HTERT RPE-1 (cell line): ENCODE measurements around the gene LUC7L.
"Not testable (repeated sequence)": the region's sequence is repeated elsewhere in the genome, so short reads cannot be mapped to it uniquely, and the experiment has no call there.

ENCODE experiments used
- in situ Hi-C: fragments of 300-500 bp; cut with MboI; formaldehyde crosslinking; loops from 4 replicates; pipeline ENCODE4 v1.14.3; 2020; ENCODE audit warnings: low sequenced_read_pairs

LUC7L gene

DNA sequence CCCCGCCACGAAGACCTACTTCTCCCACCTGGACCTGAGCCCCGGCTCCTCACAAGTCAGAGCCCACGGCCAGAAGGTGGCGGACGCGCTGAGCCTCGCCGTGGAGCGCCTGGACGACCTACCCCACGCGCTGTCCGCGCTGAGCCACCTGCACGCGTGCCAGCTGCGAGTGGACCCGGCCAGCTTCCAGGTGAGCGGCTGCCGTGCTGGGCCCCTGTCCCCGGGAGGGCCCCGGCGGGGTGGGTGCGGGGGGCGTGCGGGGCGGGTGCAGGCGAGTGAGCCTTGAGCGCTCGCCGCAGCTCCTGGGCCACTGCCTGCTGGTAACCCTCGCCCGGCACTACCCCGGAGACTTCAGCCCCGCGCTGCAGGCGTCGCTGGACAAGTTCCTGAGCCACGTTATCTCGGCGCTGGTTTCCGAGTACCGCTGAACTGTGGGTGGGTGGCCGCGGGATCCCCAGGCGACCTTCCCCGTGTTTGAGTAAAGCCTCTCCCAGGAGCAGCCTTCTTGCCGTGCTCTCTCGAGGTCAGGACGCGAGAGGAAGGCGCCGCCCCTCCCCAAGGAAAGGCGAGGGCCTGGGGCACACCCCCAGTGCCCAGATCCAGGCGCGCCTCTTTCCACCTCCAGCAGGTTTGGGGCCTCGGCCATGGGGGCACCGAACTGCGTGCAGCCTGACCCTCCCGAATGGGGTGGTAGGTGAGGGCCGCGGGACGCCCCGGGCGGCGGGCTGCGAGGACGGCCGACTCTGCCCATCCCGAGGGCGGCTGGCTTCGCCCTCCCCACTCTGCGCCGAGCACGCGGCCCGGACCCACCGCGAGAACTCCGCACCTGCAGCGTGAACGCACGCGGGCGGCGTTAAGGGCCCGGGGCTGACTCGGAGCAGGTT is 48.3 kb downstream of the LUC7L start:
- in situ Hi-C loops: no loop called here

- in situ Hi-C loops: no loop called here
Observed at GRCh38 chr16:180101-180675, 49.1 kb downstream of the LUC7L start, which contains the start of gene HBQ1. Gene HBQ1 (plus strand): TSS chr16:180459. CDS start chr16:180487, 28 bp downstream.

- in situ Hi-C loops: no loop called here
Observed at GRCh38 chr16:179211-180092, 49.8 kb downstream of the LUC7L start.

DNA sequence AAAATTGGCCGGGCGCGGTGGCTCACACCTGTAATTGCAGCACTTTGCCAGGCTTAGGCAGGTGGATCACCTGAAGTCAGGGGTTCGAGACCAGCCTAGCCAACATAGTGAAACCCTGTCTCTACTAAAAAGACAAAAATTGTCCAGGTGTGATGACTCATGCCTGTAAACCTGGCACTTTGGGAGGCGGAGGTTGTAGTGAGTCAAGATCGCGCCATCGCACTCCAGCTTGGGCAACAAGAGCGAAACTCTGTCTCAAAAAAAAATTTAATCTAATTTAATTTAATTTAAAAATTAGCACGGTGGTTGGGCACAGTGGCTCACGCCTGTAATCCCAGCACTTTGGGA is 50.6 kb downstream of the LUC7L start:
- in situ Hi-C loops: no loop called here

DNA sequence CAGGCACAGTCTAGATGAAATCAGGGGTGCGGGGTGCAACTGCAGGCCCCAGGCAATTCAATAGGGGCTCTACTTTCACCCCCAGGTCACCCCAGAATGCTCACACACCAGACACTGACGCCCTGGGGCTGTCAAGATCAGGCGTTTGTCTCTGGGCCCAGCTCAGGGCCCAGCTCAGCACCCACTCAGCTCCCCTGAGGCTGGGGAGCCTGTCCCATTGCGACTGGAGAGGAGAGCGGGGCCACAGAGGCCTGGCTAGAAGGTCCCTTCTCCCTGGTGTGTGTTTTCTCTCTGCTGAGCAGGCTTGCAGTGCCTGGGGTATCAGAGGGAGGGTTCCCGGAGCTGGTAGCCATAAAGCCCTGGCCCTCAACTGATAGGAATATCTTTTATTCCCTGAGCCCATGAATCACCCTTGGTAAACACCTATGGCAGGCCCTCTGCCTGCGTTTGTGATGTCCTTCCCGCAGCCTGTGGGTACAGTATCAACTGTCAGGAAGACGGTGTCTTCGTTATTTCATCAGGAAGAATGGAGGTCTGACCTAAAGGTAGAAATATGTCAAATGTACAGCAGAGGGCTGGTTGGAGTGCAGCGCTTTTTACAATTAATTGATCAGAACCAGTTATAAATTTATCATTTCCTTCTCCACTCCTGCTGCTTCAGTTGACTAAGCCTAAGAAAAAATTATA is 51.1 kb downstream of the LUC7L start:
- in situ Hi-C loops: no loop called here

- in situ Hi-C loops: no loop called here
Observed at GRCh38 chr16:177394-177822, 51.8 kb downstream of the LUC7L start.

GRCh38 chr16:176477-177382 is 52.5 kb downstream of the LUC7L start, which contains the start of gene HBA1:
Gene HBA1 (plus strand): TSS chr16:176680. CDS start chr16:176717, 37 bp downstream.
- in situ Hi-C loops: not testable (repeated sequence)

GRCh38 chr16:176006-176405 is 53.2 kb downstream of the LUC7L start:
- in situ Hi-C loops: not testable (repeated sequence)

- in situ Hi-C loops: no loop called here
Observed at GRCh38 chr16:175011-175949, 54.0 kb downstream of the LUC7L start.

GRCh38 chr16:173928-174769 is 55.1 kb downstream of the LUC7L start:
- in situ Hi-C loops: not testable (repeated sequence)

- in situ Hi-C loops: not testable (repeated sequence)
Observed at GRCh38 chr16:173211-173854, 55.9 kb downstream of the LUC7L start.

DNA sequence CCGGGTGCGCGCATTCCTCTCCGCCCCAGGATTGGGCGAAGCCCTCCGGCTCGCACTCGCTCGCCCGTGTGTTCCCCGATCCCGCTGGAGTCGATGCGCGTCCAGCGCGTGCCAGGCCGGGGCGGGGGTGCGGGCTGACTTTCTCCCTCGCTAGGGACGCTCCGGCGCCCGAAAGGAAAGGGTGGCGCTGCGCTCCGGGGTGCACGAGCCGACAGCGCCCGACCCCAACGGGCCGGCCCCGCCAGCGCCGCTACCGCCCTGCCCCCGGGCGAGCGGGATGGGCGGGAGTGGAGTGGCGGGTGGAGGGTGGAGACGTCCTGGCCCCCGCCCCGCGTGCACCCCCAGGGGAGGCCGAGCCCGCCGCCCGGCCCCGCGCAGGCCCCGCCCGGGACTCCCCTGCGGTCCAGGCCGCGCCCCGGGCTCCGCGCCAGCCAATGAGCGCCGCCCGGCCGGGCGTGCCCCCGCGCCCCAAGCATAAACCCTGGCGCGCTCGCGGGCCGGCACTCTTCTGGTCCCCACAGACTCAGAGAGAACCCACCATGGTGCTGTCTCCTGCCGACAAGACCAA is 56.8 kb downstream of the LUC7L start, which contains the start of gene HBA2:
HBA2 (plus strand) TSS at position 503 of the 568 bp plus-strand sequence; CDS start at position 540, 37 bp downstream.
- in situ Hi-C loops: not testable (repeated sequence)

DNA sequence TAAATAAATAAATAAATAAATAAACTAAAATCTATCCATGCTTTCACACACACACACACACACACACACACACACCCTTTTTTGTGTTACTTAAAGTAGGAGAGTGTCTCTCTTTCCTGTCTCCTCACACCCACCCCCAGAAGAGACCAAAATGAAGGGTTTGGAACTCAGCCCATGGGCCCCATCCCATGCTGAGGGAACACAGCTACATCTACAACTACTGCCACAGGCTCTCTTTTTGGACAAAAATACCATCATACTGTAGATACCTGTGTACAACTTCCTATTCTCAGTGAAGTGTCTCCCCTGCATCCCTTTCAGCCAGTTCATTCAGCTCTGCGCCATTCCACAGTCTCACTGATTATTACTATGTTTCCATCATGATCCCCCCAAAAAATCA is 58.5 kb downstream of the LUC7L start:
- in situ Hi-C loops: no loop called here

DNA sequence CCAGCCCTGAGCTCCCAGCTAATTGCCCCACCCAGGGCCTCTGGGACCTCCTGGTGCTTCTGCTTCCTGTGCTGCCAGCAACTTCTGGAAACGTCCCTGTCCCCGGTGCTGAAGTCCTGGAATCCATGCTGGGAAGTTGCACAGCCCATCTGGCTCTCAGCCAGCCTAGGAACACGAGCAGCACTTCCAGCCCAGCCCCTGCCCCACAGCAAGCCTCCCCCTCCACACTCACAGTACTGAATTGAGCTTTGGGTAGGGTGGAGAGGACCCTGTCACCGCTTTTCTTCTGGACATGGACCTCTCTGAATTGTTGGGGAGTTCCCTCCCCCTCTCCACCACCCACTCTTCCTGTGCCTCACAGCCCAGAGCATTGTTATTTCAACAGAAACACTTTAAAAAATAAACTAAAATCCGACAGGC is 59.2 kb downstream of the LUC7L start:
- in situ Hi-C loops: not testable (repeated sequence)

DNA sequence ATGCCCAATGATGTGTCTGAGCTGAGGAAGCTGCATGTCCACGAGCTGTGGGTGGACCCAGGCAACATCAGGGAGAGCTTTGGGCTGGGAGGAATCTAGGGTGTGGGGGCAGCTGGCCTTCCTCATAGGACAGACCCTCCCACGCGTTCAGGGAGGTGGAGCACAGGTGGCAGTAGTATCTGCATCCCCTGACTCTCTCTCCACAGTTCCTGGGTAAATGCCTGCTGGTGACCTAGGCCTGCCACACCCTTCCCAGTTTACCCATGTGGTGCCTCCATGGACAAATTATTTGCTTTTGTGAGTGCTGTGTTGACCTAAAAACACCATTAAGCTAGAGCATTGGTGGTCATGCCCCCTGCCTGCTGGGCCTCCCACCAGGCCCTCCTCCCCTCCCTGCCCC is 60.2 kb downstream of the LUC7L start:
- in situ Hi-C loops: no loop called here

- in situ Hi-C loops: no loop called here
Observed at GRCh38 chr16:168424-168823, 60.8 kb downstream of the LUC7L start.
